ENCODE results near the gene CYTL1. TPM values are rescaled to one million over a fixed set of nuclear protein-coding genes. Genes with fewer than 3 reads are reported as not detected.
"Not testable (repeated sequence)": the region's sequence is repeated elsewhere in the genome, so short reads cannot be mapped to it uniquely, and the experiment has no call there.

Gene CYTL1
- total RNA-seq: 2.9 TPM
- 1.4 TPM for polyA plus RNA-seq
- long read RNA-seq, donor 1: 0 reads
- long read RNA-seq, donor 2: 0 reads
- long read RNA-seq, donor 3, partial matches to known transcripts: 0 of 4 reads
- long read RNA-seq, donor 3, other reads (novel, unspliced or antisense): 0 of 4 reads
- long read RNA-seq, donor 4: 0 reads
- long read RNA-seq, donor 5, partial matches to known transcripts: 0 of 1 reads
- long read RNA-seq, donor 5, other reads (novel, unspliced or antisense): 0 of 1 reads
- long read RNA-seq, donor 6, partial matches to known transcripts: 0 of 3 reads
- long read RNA-seq, donor 6, other reads (novel, unspliced or antisense): 0 of 3 reads
- long read RNA-seq, donor 7, partial matches to known transcripts: 0 of 2 reads
- long read RNA-seq, donor 7, other reads (novel, unspliced or antisense): 0 of 2 reads
- long read RNA-seq, donor 8: 0 reads
- long read RNA-seq, donor 9: 0 reads
- long read RNA-seq, donor 10, partial matches to known transcripts: 0 of 1 reads
- long read RNA-seq, donor 10, other reads (novel, unspliced or antisense): 0 of 1 reads

- Histone ChIP-seq H3K36me3 (ENCODE audit: control insufficient read depth in 2 of 2, insufficient read depth in 2 of 2, low read length in 1 of 2) (no peaks in the 10 kb centered on the region), H3K27ac (ENCODE audit: low read depth in 1 of 2, low read length in 1 of 2) (peak within 1 kb of the TSS in 1 of 2 donors; percentile 47), H3K27me3 (ENCODE audit: control insufficient read depth in 2 of 2, insufficient read depth in 1 of 2, low read length in 1 of 2) (no peaks in the 10 kb centered on the region), H3K4me3 (ENCODE audit: low read length in 2 of 2) (no peak within 1 kb of the TSS), H3K4me1 (ENCODE audit: control insufficient read depth in 2 of 2, insufficient read depth in 2 of 2, low read length in 2 of 2) (peaks cover 6 to 19% of the 10 kb centered on the region in 2 donors), H3K9me3 (ENCODE audit: control insufficient read depth in 2 of 2, insufficient read depth in 1 of 2, low read length in 1 of 2) (no peaks in the 10 kb centered on the region)
- no peak for DNase-seq (ENCODE audit: low read depth in 6 of 9, low spot score in 9 of 9)
- WGBS: 10% methylated on average over 28 of the region's 28 CpGs
These were observed at the start of gene CYTL1 for GRCh38 chr4:5019274-5019673. TSS of gene CYTL1 (minus strand) at chr4:5019458. CDS start at chr4:5019445, 13 bp downstream.

GRCh38 chr4:5067908-5068307 lies 48.6 kb upstream of the CYTL1 start:
- no peak overlapping the region for H3K27ac ChIP-seq (ENCODE audit: low read depth in 1 of 2, low read length in 1 of 2)
- no peak overlapping the region for H3K4me3 ChIP-seq (ENCODE audit: low read length in 2 of 2)
- peaks cover 4 to 6% of the 10 kb centered on the region in 2 donors for H3K9me3 ChIP-seq (ENCODE audit: control insufficient read depth in 2 of 2, insufficient read depth in 1 of 2, low read length in 1 of 2)
- H3K4me1 ChIP-seq (ENCODE audit: control insufficient read depth in 2 of 2, insufficient read depth in 2 of 2, low read length in 2 of 2): no peaks in the 10 kb centered on the region
- H3K27me3 ChIP-seq (ENCODE audit: control insufficient read depth in 2 of 2, insufficient read depth in 1 of 2, low read length in 1 of 2): no peaks in the 10 kb centered on the region
- H3K36me3 ChIP-seq (ENCODE audit: control insufficient read depth in 2 of 2, insufficient read depth in 2 of 2, low read length in 1 of 2): no peaks in the 10 kb centered on the region
- 83% methylated on average over 3 of the region's 3 CpGs for WGBS
- no peak for DNase-seq (ENCODE audit: low read depth in 6 of 9, low spot score in 9 of 9)

GRCh38 chr4:5066968-5067367 lies 47.7 kb upstream of the CYTL1 start:
- not testable (repeated sequence) for H3K9me3 ChIP-seq (ENCODE audit: control insufficient read depth in 2 of 2, insufficient read depth in 1 of 2, low read length in 1 of 2); H3K36me3 ChIP-seq (ENCODE audit: control insufficient read depth in 2 of 2, insufficient read depth in 2 of 2, low read length in 1 of 2); H3K4me1 ChIP-seq (ENCODE audit: control insufficient read depth in 2 of 2, insufficient read depth in 2 of 2, low read length in 2 of 2); H3K4me3 ChIP-seq (ENCODE audit: low read length in 2 of 2); H3K27me3 ChIP-seq (ENCODE audit: control insufficient read depth in 2 of 2, insufficient read depth in 1 of 2, low read length in 1 of 2); DNase-seq (ENCODE audit: low read depth in 6 of 9, low spot score in 9 of 9); H3K27ac ChIP-seq (ENCODE audit: low read depth in 1 of 2, low read length in 1 of 2)
- WGBS: 94% methylated on average over 3 of the region's 3 CpGs

- no peak for DNase-seq (ENCODE audit: low read depth in 6 of 9, low spot score in 9 of 9)
- Histone ChIP-seq H3K4me3 (ENCODE audit: low read length in 2 of 2) (no peak overlapping the region), H3K9me3 (ENCODE audit: control insufficient read depth in 2 of 2, insufficient read depth in 1 of 2, low read length in 1 of 2) (peaks cover 4 to 6% of the 10 kb centered on the region in 2 donors), H3K4me1 (ENCODE audit: control insufficient read depth in 2 of 2, insufficient read depth in 2 of 2, low read length in 2 of 2) (no peaks in the 10 kb centered on the region), H3K27ac (ENCODE audit: low read depth in 1 of 2, low read length in 1 of 2) (no peak overlapping the region), H3K27me3 (ENCODE audit: control insufficient read depth in 2 of 2, insufficient read depth in 1 of 2, low read length in 1 of 2) (no peaks in the 10 kb centered on the region), H3K36me3 (ENCODE audit: control insufficient read depth in 2 of 2, insufficient read depth in 2 of 2, low read length in 1 of 2) (no peaks in the 10 kb centered on the region)
- WGBS: 92% methylated on average over 3 of the region's 3 CpGs
These were observed 46.8 kb upstream of the CYTL1 start for GRCh38 chr4:5066101-5066500.

GRCh38 chr4:5055411-5055810 lies 36.2 kb upstream of the CYTL1 start:
- Histone ChIP-seq H3K36me3 (ENCODE audit: control insufficient read depth in 2 of 2, insufficient read depth in 2 of 2, low read length in 1 of 2) (no peaks in the 10 kb centered on the region), H3K9me3 (ENCODE audit: control insufficient read depth in 2 of 2, insufficient read depth in 1 of 2, low read length in 1 of 2) (peaks cover 0 to 4% of the 10 kb centered on the region in 2 donors), H3K27ac (ENCODE audit: low read depth in 1 of 2, low read length in 1 of 2) (no peak overlapping the region), H3K27me3 (ENCODE audit: control insufficient read depth in 2 of 2, insufficient read depth in 1 of 2, low read length in 1 of 2) (peaks cover 0 to 15% of the 10 kb centered on the region in 2 donors), H3K4me3 (ENCODE audit: low read length in 2 of 2) (no peak overlapping the region), H3K4me1 (ENCODE audit: control insufficient read depth in 2 of 2, insufficient read depth in 2 of 2, low read length in 2 of 2) (peaks cover 3 to 25% of the 10 kb centered on the region in 2 donors)
- WGBS: 67% methylated on average over 5 of the region's 5 CpGs
- no peak for DNase-seq (ENCODE audit: low read depth in 6 of 9, low spot score in 9 of 9)

- no peak for DNase-seq (ENCODE audit: low read depth in 6 of 9, low spot score in 9 of 9)
- Histone ChIP-seq H3K27me3 (ENCODE audit: control insufficient read depth in 2 of 2, insufficient read depth in 1 of 2, low read length in 1 of 2) (peaks cover 0 to 15% of the 10 kb centered on the region in 2 donors), H3K9me3 (ENCODE audit: control insufficient read depth in 2 of 2, insufficient read depth in 1 of 2, low read length in 1 of 2) (no peaks in the 10 kb centered on the region), H3K4me1 (ENCODE audit: control insufficient read depth in 2 of 2, insufficient read depth in 2 of 2, low read length in 2 of 2) (peaks cover 3 to 31% of the 10 kb centered on the region in 2 donors), H3K27ac (ENCODE audit: low read depth in 1 of 2, low read length in 1 of 2) (no peak overlapping the region), H3K4me3 (ENCODE audit: low read length in 2 of 2) (no peak overlapping the region), H3K36me3 (ENCODE audit: control insufficient read depth in 2 of 2, insufficient read depth in 2 of 2, low read length in 1 of 2) (no peaks in the 10 kb centered on the region)
- 91% methylated on average over 5 of the region's 5 CpGs for WGBS
These were observed 35.3 kb upstream of the CYTL1 start for GRCh38 chr4:5054532-5054931.

- Histone ChIP-seq H3K36me3 (ENCODE audit: control insufficient read depth in 2 of 2, insufficient read depth in 2 of 2, low read length in 1 of 2) (no peaks in the 10 kb centered on the region), H3K4me1 (ENCODE audit: control insufficient read depth in 2 of 2, insufficient read depth in 2 of 2, low read length in 2 of 2) (peaks cover 3 to 31% of the 10 kb centered on the region in 2 donors), H3K27ac (ENCODE audit: low read depth in 1 of 2, low read length in 1 of 2) (peak overlapping the region in 1 of 2 donors; percentile 71), H3K9me3 (ENCODE audit: control insufficient read depth in 2 of 2, insufficient read depth in 1 of 2, low read length in 1 of 2) (no peaks in the 10 kb centered on the region), H3K4me3 (ENCODE audit: low read length in 2 of 2) (peak overlapping the region; percentile 65 to 78), H3K27me3 (ENCODE audit: control insufficient read depth in 2 of 2, insufficient read depth in 1 of 2, low read length in 1 of 2) (peaks cover 0 to 15% of the 10 kb centered on the region in 2 donors)
- peak in 1 of 9 donors; percentile 51 for DNase-seq (ENCODE audit: low read depth in 6 of 9, low spot score in 9 of 9)
- WGBS: 77% methylated on average over 6 of the region's 6 CpGs
These were observed 33.6 kb upstream of the CYTL1 start for GRCh38 chr4:5052726-5053425.

- no peaks in the 10 kb centered on the region for H3K36me3 ChIP-seq (ENCODE audit: control insufficient read depth in 2 of 2, insufficient read depth in 2 of 2, low read length in 1 of 2)
- no peaks in the 10 kb centered on the region for H3K9me3 ChIP-seq (ENCODE audit: control insufficient read depth in 2 of 2, insufficient read depth in 1 of 2, low read length in 1 of 2)
- peaks cover 3 to 31% of the 10 kb centered on the region in 2 donors for H3K4me1 ChIP-seq (ENCODE audit: control insufficient read depth in 2 of 2, insufficient read depth in 2 of 2, low read length in 2 of 2)
- DNase-seq (ENCODE audit: low read depth in 6 of 9, low spot score in 9 of 9): no peak
- WGBS: 21% methylated on average over 18 of the region's 18 CpGs
- H3K27me3 ChIP-seq (ENCODE audit: control insufficient read depth in 2 of 2, insufficient read depth in 1 of 2, low read length in 1 of 2): peaks cover 0 to 15% of the 10 kb centered on the region in 2 donors
- H3K27ac ChIP-seq (ENCODE audit: low read depth in 1 of 2, low read length in 1 of 2): peak overlapping the region in 1 of 2 donors; percentile 71
- H3K4me3 ChIP-seq (ENCODE audit: low read length in 2 of 2): peak overlapping the region; percentile 65 to 78
These were observed 33.0 kb upstream of the CYTL1 start for GRCh38 chr4:5052204-5052702.

Data from thymus (tissue), 14 donors.